HG03520 (cell line): ENCODE results near the gene RGS21.
"Not testable (repeated sequence)": the region's sequence is repeated elsewhere in the genome, so short reads cannot be mapped to it uniquely, and the experiment has no call there.

Experiments used
- ATAC-seq: cut with Tn5 transposase; IDR thresholded peaks from one replicate; pipeline ENCODE4 v1.9.1; 2021; ENCODE audit warnings: mild to moderate bottlenecking, moderate library complexity; ENCODE audit not compliant: unreplicated experiment

Gene RGS21

GRCh38 chr1:192316942-192317450 is at the start of gene RGS21:
TSS of gene RGS21 (plus strand) at chr1:192316992. CDS start at chr1:192343037, 26,045 bp downstream.
- ATAC-seq: no peak

GRCh38 chr1:192268468-192269052 is 48.2 kb upstream of the RGS21 start:
- ATAC-seq: no peak

GRCh38 chr1:192270398-192270797 is 46.4 kb upstream of the RGS21 start:
- no peak for ATAC-seq

- no peak for ATAC-seq
Observed at GRCh38 chr1:192272732-192273131, 44.1 kb upstream of the RGS21 start.

- no peak for ATAC-seq
Observed at GRCh38 chr1:192274588-192274987, 42.2 kb upstream of the RGS21 start.

GRCh38 chr1:192277635-192278034 is 39.2 kb upstream of the RGS21 start:
- ATAC-seq: no peak

GRCh38 chr1:192284927-192285326 is 31.9 kb upstream of the RGS21 start:
- ATAC-seq: no peak

- ATAC-seq: no peak
Observed at GRCh38 chr1:192303029-192303428, 13.8 kb upstream of the RGS21 start.

GRCh38 chr1:192308314-192308713 is 8.5 kb upstream of the RGS21 start:
- not testable (repeated sequence) for ATAC-seq

- no peak for ATAC-seq
Observed at GRCh38 chr1:192311281-192311680, 5.5 kb upstream of the RGS21 start.

- ATAC-seq: no peak
Observed at GRCh38 chr1:192327997-192328396, 11.2 kb downstream of the RGS21 start.

- ATAC-seq: no peak
Observed at GRCh38 chr1:192342842-192343241, 26.1 kb downstream of the RGS21 start.

- ATAC-seq: no peak
Observed at GRCh38 chr1:192343344-192343743, 26.6 kb downstream of the RGS21 start.

- no peak for ATAC-seq
Observed at GRCh38 chr1:192349314-192349713, 32.5 kb downstream of the RGS21 start.

- no peak for ATAC-seq
Observed at GRCh38 chr1:192350356-192350755, 33.6 kb downstream of the RGS21 start.

- no peak for ATAC-seq
Observed at GRCh38 chr1:192351550-192351949, 34.8 kb downstream of the RGS21 start.

GRCh38 chr1:192357924-192358323 is 41.1 kb downstream of the RGS21 start:
- ATAC-seq: no peak

- no peak for ATAC-seq
Observed at GRCh38 chr1:192358402-192358801, 41.6 kb downstream of the RGS21 start.

- ATAC-seq: no peak
Observed at GRCh38 chr1:192358822-192359221, 42.0 kb downstream of the RGS21 start.

GRCh38 chr1:192363177-192363576 is 46.4 kb downstream of the RGS21 start:
- peak; percentile 49 for ATAC-seq

- ATAC-seq: no peak
Observed at GRCh38 chr1:192367436-192367835, 50.6 kb downstream of the RGS21 start.

- ATAC-seq: no peak
Observed at GRCh38 chr1:192375306-192375705, 58.5 kb downstream of the RGS21 start.

- no peak for ATAC-seq
Observed at GRCh38 chr1:192376374-192376773, 59.6 kb downstream of the RGS21 start.
